ENCODE results near the gene AKAP13.
"Not testable (repeated sequence)": the region's sequence is repeated elsewhere in the genome, so short reads cannot be mapped to it uniquely, and the experiment has no call there.

AKAP13 gene

GRCh38 chr15:85661859-85662258, 281.5 kb downstream of the AKAP13 start:
- no peak overlapping the region for H3K14ac ChIP-seq (ENCODE audit: low read length)
- H2AFZ ChIP-seq (ENCODE audit: low read length), result no peak overlapping the region
- no peak overlapping the region for H3K9ac ChIP-seq (ENCODE audit: low read depth, low read length, poor library complexity)
- H2BK5ac ChIP-seq (ENCODE audit: low read length), result no peak overlapping the region
- H3K27me3 ChIP-seq (ENCODE audit: control insufficient read depth in 3 of 3, insufficient read depth in 3 of 3, low read depth in 1 of 3, low read length in 3 of 3), result no peaks in the 10 kb centered on the region
- no peaks in the 10 kb centered on the region for H3K79me1 ChIP-seq (ENCODE audit: low read depth, low read length)
- H3K4me1 ChIP-seq (ENCODE audit: control insufficient read depth in 2 of 2, insufficient read depth in 1 of 2, low read depth in 1 of 2, low read length in 2 of 2), result peaks cover 0 to 1% of the 10 kb centered on the region in 2 donors
- no peak overlapping the region for H3K27ac ChIP-seq (replicated peaks; ENCODE audit: low read length)
- H4K91ac ChIP-seq (ENCODE audit: low read depth, low read length, poor library complexity), result no peak overlapping the region
- H4K8ac ChIP-seq (ENCODE audit: low read depth, low read length), result no peak overlapping the region
- no peak overlapping the region for H2AK5ac ChIP-seq (ENCODE audit: low read depth, low read length)
- H2BK15ac ChIP-seq (ENCODE audit: low read length), result no peak overlapping the region
- peaks cover 5 to 81% of the 10 kb centered on the region in 2 donors for H3K36me3 ChIP-seq (replicated peaks in 1 of 2; ENCODE audit: control insufficient read depth in 2 of 2, insufficient read depth in 2 of 2, low read length in 2 of 2)
- H3K4me2 ChIP-seq (ENCODE audit: insufficient read depth, low read length, poor library complexity, severe bottlenecking), result no peak overlapping the region
- peaks cover 0 to 10% of the 10 kb centered on the region in 2 donors for H3K9me3 ChIP-seq (replicated peaks in 1 of 2; ENCODE audit: control insufficient read depth in 2 of 2, insufficient read depth in 1 of 2, low read depth in 1 of 2, low read length in 2 of 2)
- WGBS, 2 donors (ENCODE audit: extremely low coverage in 2 of 2, insufficient read length in 2 of 2, insufficient replicate concordance in 1 of 2), result no CpG with 5 or more reads among the region's 3 CpGs
- no peak overlapping the region for H3K23ac ChIP-seq (ENCODE audit: low read depth, low read length, poor library complexity)
- no peak overlapping the region for H3K4me3 ChIP-seq (ENCODE audit: low read length in 2 of 2)
- H2BK120ac ChIP-seq (ENCODE audit: low read depth, low read length), result no peak overlapping the region
- no peak overlapping the region for H3K18ac ChIP-seq (ENCODE audit: low read length)
- H2BK12ac ChIP-seq (ENCODE audit: low read length), result no peak overlapping the region
- DNase-seq (ENCODE audit: low spot score), result no peak
- no peak overlapping the region for H3K4ac ChIP-seq (ENCODE audit: low read length)

- not testable (repeated sequence) for H2AFZ ChIP-seq (ENCODE audit: low read length); H4K91ac ChIP-seq (ENCODE audit: low read depth, low read length, poor library complexity); H4K8ac ChIP-seq (ENCODE audit: low read depth, low read length); H3K4ac ChIP-seq (ENCODE audit: low read length); H3K14ac ChIP-seq (ENCODE audit: low read length); H2BK5ac ChIP-seq (ENCODE audit: low read length); H3K9ac ChIP-seq (ENCODE audit: low read depth, low read length, poor library complexity); DNase-seq (ENCODE audit: low spot score); H3K4me1 ChIP-seq (ENCODE audit: control insufficient read depth in 2 of 2, insufficient read depth in 1 of 2, low read depth in 1 of 2, low read length in 2 of 2); H2BK120ac ChIP-seq (ENCODE audit: low read depth, low read length); H2BK15ac ChIP-seq (ENCODE audit: low read length); H3K23ac ChIP-seq (ENCODE audit: low read depth, low read length, poor library complexity); H3K4me3 ChIP-seq (ENCODE audit: low read length in 2 of 2); H2BK12ac ChIP-seq (ENCODE audit: low read length); H3K27ac ChIP-seq (replicated peaks; ENCODE audit: low read length); H2AK5ac ChIP-seq (ENCODE audit: low read depth, low read length); H3K79me1 ChIP-seq (ENCODE audit: low read depth, low read length); H3K27me3 ChIP-seq (ENCODE audit: control insufficient read depth in 3 of 3, insufficient read depth in 3 of 3, low read depth in 1 of 3, low read length in 3 of 3); H3K18ac ChIP-seq (ENCODE audit: low read length); H3K4me2 ChIP-seq (ENCODE audit: insufficient read depth, low read length, poor library complexity, severe bottlenecking); H3K9me3 ChIP-seq (replicated peaks in 1 of 2; ENCODE audit: control insufficient read depth in 2 of 2, insufficient read depth in 1 of 2, low read depth in 1 of 2, low read length in 2 of 2)
- peaks cover 7 to 67% of the 10 kb centered on the region in 2 donors for H3K36me3 ChIP-seq (replicated peaks in 1 of 2; ENCODE audit: control insufficient read depth in 2 of 2, insufficient read depth in 2 of 2, low read length in 2 of 2)
- no CpG with 5 or more reads among the region's 6 CpGs for WGBS, 2 donors (ENCODE audit: extremely low coverage in 2 of 2, insufficient read length in 2 of 2, insufficient replicate concordance in 1 of 2)
These were observed 285.3 kb downstream of the AKAP13 start for GRCh38 chr15:85665677-85666076.

DNA sequence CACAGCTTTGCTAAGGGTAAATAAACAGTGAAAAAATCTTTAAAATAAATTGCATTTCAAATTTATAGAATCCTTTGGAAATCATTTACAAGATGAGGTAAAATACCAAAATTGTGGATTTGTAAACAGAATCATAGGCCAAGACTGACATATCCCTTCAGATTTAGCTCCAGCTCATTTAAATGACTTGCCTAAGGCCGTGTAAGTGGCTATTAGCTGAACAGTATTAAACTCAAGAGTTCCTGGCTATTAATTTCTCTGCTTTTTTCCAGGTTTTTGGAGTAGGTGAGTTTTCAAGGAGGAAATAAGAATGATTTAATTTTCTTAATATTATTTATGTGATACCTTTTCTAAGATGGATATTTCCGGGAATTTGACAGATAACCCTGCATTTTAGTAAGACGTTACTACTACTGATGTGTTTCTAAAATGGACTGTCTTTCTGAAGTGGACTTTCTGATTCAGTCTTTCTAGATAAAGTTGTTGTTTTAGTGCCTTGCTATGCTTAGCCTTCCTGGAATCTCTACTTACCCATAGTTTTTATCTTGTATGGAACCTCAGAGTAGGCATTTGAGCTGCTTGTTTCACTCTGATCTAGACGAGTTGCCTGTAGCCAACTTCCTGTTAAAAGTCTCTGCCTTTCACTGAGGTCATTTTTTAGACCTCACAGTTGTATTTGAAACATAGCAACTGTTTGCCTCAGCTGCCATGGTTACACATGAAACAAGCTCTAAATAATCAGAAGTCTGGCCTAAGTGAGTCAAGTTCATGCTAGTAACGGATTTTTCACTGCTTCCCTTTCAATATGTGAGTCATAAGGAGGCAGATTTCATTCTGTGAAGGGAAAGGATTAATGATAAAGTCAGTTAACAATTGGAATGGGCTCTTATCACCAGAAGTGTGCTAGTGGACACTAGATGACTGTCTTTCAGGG, 287.4 kb downstream of the AKAP13 start:
- no peak overlapping the region for H2AK5ac ChIP-seq (ENCODE audit: low read depth, low read length)
- H2BK15ac ChIP-seq (ENCODE audit: low read length), result no peak overlapping the region
- H3K4me3 ChIP-seq (ENCODE audit: low read length in 2 of 2), result no peak overlapping the region
- H3K9me3 ChIP-seq (replicated peaks in 1 of 2; ENCODE audit: control insufficient read depth in 2 of 2, insufficient read depth in 1 of 2, low read depth in 1 of 2, low read length in 2 of 2), result peaks cover 0 to 10% of the 10 kb centered on the region in 2 donors
- peaks cover 7 to 69% of the 10 kb centered on the region in 2 donors for H3K36me3 ChIP-seq (replicated peaks in 1 of 2; ENCODE audit: control insufficient read depth in 2 of 2, insufficient read depth in 2 of 2, low read length in 2 of 2)
- no peak for DNase-seq (ENCODE audit: low spot score)
- peaks cover 0 to 7% of the 10 kb centered on the region in 2 donors for H3K4me1 ChIP-seq (ENCODE audit: control insufficient read depth in 2 of 2, insufficient read depth in 1 of 2, low read depth in 1 of 2, low read length in 2 of 2)
- H3K4ac ChIP-seq (ENCODE audit: low read length), result no peak overlapping the region
- no peak overlapping the region for H2AFZ ChIP-seq (ENCODE audit: low read length)
- no peak overlapping the region for H2BK12ac ChIP-seq (ENCODE audit: low read length)
- H3K23ac ChIP-seq (ENCODE audit: low read depth, low read length, poor library complexity), result no peak overlapping the region
- no peak overlapping the region for H4K8ac ChIP-seq (ENCODE audit: low read depth, low read length)
- no peak overlapping the region for H2BK120ac ChIP-seq (ENCODE audit: low read depth, low read length)
- H3K27ac ChIP-seq (replicated peaks; ENCODE audit: low read length), result no peak overlapping the region
- no peak overlapping the region for H2BK5ac ChIP-seq (ENCODE audit: low read length)
- H3K27me3 ChIP-seq (ENCODE audit: control insufficient read depth in 3 of 3, insufficient read depth in 3 of 3, low read depth in 1 of 3, low read length in 3 of 3), result no peaks in the 10 kb centered on the region
- H4K91ac ChIP-seq (ENCODE audit: low read depth, low read length, poor library complexity), result no peak overlapping the region
- no peak overlapping the region for H3K9ac ChIP-seq (ENCODE audit: low read depth, low read length, poor library complexity)
- H3K79me1 ChIP-seq (ENCODE audit: low read depth, low read length), result no peaks in the 10 kb centered on the region
- no CpG with 5 or more reads among the region's 5 CpGs for WGBS, 2 donors (ENCODE audit: extremely low coverage in 2 of 2, insufficient read length in 2 of 2, insufficient replicate concordance in 1 of 2)
- no peak overlapping the region for H3K14ac ChIP-seq (ENCODE audit: low read length)
- H3K18ac ChIP-seq (ENCODE audit: low read length), result no peak overlapping the region
- no peak overlapping the region for H3K4me2 ChIP-seq (ENCODE audit: insufficient read depth, low read length, poor library complexity, severe bottlenecking)

- Histone ChIP-seq H2BK120ac (ENCODE audit: low read depth, low read length) (no peak overlapping the region), H3K9ac (ENCODE audit: low read depth, low read length, poor library complexity) (no peak overlapping the region), H4K8ac (ENCODE audit: low read depth, low read length) (no peak overlapping the region), H3K27me3 (ENCODE audit: control insufficient read depth in 3 of 3, insufficient read depth in 3 of 3, low read depth in 1 of 3, low read length in 3 of 3) (no peaks in the 10 kb centered on the region), H3K23ac (ENCODE audit: low read depth, low read length, poor library complexity) (no peak overlapping the region), H2BK12ac (ENCODE audit: low read length) (no peak overlapping the region), H3K4me3 (ENCODE audit: low read length in 2 of 2) (no peak overlapping the region), H3K79me1 (ENCODE audit: low read depth, low read length) (no peaks in the 10 kb centered on the region), H3K36me3 (replicated peaks in 1 of 2; ENCODE audit: control insufficient read depth in 2 of 2, insufficient read depth in 2 of 2, low read length in 2 of 2) (peaks cover 4 to 66% of the 10 kb centered on the region in 2 donors), H3K9me3 (replicated peaks in 1 of 2; ENCODE audit: control insufficient read depth in 2 of 2, insufficient read depth in 1 of 2, low read depth in 1 of 2, low read length in 2 of 2) (no peaks in the 10 kb centered on the region), H2BK5ac (ENCODE audit: low read length) (no peak overlapping the region), H4K91ac (ENCODE audit: low read depth, low read length, poor library complexity) (no peak overlapping the region), H2BK15ac (ENCODE audit: low read length) (no peak overlapping the region), H3K18ac (ENCODE audit: low read length) (no peak overlapping the region), H2AK5ac (ENCODE audit: low read depth, low read length) (no peak overlapping the region), H3K14ac (ENCODE audit: low read length) (no peak overlapping the region), H3K4me1 (ENCODE audit: control insufficient read depth in 2 of 2, insufficient read depth in 1 of 2, low read depth in 1 of 2, low read length in 2 of 2) (peaks cover 0 to 7% of the 10 kb centered on the region in 2 donors), H3K4ac (ENCODE audit: low read length) (no peak overlapping the region), H2AFZ (ENCODE audit: low read length) (no peak overlapping the region), H3K4me2 (ENCODE audit: insufficient read depth, low read length, poor library complexity, severe bottlenecking) (no peak overlapping the region), H3K27ac (replicated peaks; ENCODE audit: low read length) (no peak overlapping the region)
- no peak for DNase-seq (ENCODE audit: low spot score)
- WGBS, 2 donors (ENCODE audit: extremely low coverage in 2 of 2, insufficient read length in 2 of 2, insufficient replicate concordance in 1 of 2), result no CpG with 5 or more reads among the region's 1 CpG
These were observed 290.8 kb downstream of the AKAP13 start for GRCh38 chr15:85671156-85671555.

Measured in neuronal stem cell (in vitro differentiated cells).